Stimulated activated CD4-positive, alpha-beta T cell treated with anti-CD3 and anti-CD28 coated beads, TNF-alpha, amount 100 ng/mL, for 4 hours (primary cell): ENCODE data around the gene PRKRIP1.
"Not testable (repeated sequence)": the region's sequence is repeated elsewhere in the genome, so short reads cannot be mapped to it uniquely, and the experiment has no call there.

ENCODE experiments used
- DNase-seq, 3 experiments: peaks; one replicate each; pipeline ENCODE4 v3.0.0-alpha.2; 2020; ENCODE audit warnings: low read depth in 3 of 3

Gene PRKRIP1

DNA sequence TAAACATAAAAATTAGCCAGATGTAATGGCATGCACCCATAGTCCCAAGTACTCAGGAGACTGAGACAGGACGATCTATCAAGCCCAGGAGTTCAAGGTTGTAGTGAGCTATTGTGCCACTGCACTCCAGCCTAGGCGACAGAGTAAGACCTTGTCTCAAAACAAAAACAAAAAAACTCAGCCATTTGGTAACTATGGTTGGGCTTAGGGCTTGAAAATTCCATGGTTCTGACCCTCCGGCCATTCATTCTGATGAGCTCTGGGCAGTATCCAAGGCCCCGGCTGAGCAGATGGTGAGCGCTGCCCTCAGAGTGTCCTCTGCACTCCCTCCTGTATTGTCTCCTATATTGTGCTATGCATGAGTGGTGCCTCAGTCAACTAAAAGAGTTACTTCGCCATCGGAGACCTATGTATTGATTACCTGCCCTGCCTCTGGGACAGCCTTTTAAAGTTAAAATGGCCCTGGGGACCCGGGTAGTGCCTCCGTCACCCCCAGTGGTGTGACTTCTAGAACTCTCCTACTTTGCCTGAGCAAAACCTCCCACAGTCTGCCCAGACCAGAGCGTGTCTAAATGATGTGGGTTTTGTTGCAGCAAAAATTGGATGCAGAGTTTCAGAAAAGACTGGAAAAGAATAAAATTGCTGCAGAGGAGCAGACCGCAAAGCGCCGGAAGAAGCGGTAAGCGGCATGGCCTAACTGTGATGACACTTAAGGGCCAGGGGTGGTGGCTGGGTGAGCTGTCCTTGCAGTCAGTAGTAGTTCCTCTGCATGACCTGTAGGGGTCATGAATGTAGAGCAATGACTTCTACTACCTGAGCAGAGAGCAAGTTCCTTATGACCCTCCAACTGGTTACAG lies 8.1 kb downstream of the PRKRIP1 start:
- DNase-seq = no peak

GRCh38 chr7:102404862-102405188 lies 8.7 kb downstream of the PRKRIP1 start:
- DNase-seq = not testable (repeated sequence)

DNA sequence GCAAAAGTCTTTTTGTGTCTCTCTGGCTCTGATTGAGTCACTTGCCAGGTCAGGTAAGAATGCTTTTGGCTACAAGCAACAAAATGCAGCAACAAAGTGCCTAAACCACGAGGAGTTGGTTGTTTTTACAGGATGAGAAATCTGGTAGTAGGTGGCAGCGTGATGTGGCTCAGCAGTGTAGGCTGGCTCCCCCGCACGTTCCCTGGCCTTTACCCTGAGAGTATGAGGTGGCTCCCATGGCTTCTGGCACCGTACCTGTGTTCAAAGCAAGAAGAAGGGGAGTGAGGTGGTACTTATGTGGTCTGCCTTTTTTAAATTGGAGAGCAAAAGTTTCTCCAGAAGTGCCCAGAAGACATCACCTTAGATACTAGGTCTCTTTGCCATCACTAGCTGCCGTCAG lies 11.7 kb downstream of the PRKRIP1 start:
- no peak for DNase-seq

GRCh38 chr7:102408530-102408929 lies 12.4 kb downstream of the PRKRIP1 start:
- not testable (repeated sequence) for DNase-seq

DNA sequence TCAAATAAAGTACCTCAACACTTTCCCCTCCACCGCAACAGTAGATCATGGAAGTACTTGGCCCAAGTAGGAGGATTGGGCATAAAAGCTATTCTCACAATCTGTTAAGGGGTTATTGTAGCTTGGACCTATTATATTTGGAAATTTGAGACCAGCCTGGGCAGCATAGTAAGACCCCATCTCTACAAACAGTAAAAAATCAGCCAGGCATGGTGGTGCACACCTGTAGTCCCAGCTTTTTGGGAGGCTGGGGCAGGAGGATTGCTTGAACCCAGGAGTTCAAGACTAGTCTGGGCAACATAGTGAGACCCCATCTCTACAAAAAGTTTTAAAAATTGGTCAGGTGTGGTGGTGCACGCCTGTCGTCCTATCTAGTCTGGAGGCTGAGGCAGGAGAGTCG lies 13.2 kb downstream of the PRKRIP1 start:
- no peak for DNase-seq

DNA sequence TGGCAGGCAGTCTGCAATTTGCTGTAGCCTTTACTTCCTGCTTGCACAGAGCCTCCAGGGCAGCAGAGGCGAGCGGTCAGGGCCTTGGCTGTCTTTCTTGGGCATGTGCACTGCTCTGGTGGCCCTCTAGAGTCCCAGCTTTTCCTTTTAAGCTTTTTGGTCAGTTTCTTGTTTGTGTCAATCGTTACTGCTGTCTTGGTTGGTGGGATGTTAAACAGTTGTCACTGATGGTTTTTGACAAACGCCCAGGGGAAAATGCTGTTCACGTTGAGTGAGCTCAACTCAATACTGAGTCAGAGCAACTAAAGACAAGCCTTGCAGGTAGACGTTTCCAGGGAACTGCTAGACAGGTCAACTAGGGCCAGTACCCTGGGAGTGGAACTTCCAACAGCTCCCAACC lies 14.0 kb downstream of the PRKRIP1 start:
- DNase-seq = no peak

GRCh38 chr7:102410918-102411317 lies 14.8 kb downstream of the PRKRIP1 start:
- DNase-seq = no peak

- DNase-seq = no peak
Measured at GRCh38 chr7:102412548-102412947, 16.4 kb downstream of the PRKRIP1 start.

GRCh38 chr7:102413091-102413490 lies 16.9 kb downstream of the PRKRIP1 start:
- no peak for DNase-seq

- DNase-seq = no peak
Measured at GRCh38 chr7:102413611-102414010, 17.4 kb downstream of the PRKRIP1 start.

DNA sequence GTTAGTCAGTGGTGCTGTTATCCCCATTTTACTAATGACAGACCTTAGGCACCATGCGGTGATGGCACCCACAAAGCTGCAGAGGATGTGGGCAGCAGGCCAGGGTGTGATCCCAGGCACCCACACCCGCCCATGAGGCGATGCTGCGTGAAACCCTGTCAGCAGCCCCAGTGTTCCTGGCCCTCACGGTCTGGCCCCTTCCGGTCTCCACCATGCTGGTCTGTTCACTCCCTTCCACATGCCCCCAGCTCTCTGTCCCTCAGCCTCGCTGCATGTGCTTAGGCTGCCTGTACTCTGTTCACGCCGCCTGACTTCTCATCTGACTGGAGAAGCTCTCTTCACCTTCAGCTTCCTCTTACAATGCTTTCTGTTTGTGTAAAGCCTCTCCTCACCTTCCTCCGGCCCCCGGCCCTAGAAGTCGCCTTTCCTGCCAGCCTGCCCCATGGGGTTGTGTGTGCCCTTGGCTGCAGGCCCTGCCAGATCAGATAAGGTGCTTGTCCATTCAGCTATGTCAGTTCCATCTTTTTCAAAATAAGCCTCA lies 19.6 kb downstream of the PRKRIP1 start:
- DNase-seq = no peak

GRCh38 chr7:102416406-102416805 lies 20.2 kb downstream of the PRKRIP1 start:
- no peak for DNase-seq

- DNase-seq = no peak
Measured at GRCh38 chr7:102417105-102417504, 20.9 kb downstream of the PRKRIP1 start.

GRCh38 chr7:102418592-102418991 lies 22.4 kb downstream of the PRKRIP1 start:
- DNase-seq = no peak

DNA sequence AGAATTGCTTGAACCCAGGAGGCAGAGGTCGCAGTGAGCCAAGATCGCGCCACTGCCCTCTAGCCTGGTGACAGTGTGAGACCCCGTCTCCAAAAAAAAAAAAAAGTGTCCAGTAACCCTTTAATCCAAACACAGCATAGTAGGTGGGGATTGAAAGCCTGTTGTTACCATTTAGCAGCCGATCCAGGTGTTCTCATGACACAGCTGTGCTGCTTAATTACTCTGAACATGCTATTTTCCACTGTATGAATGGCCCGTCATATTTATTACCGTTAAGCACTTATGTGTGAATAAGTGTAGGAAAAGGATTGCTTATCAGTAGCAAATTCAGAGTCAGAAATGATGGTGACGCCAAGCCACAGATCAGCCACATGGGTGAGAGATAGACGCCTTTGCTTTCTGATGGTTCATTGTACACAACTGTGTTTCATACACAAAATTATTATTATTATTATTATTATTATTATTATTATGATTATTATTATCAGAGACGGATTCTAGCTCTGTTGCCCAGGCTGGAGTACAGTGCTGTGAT lies 25.6 kb downstream of the PRKRIP1 start:
- DNase-seq = no peak

GRCh38 chr7:102424129-102424551 lies 28.0 kb downstream of the PRKRIP1 start:
- DNase-seq = no peak

DNA sequence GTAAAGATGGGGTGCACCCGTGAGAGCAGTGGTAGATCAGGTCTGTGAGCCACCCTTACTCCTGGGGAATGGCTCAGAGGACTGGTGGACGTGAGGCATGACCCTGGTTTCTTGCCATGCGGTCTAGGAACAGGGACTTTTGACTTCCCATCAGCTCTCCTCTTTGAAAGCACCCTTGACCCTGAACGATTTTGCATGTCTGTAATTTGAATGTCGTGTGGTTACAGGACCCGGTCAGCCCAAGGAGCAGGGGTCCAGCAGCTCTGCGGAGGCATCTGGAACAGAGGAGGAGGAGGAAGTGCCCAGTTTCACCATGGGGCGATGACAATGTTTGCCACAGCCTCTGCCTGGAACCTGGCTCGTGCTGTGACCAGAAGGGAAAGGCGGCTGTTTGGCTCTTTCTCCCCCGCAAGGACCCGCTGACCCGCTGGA lies 28.6 kb downstream of the PRKRIP1 start:
- DNase-seq = no peak

DNA sequence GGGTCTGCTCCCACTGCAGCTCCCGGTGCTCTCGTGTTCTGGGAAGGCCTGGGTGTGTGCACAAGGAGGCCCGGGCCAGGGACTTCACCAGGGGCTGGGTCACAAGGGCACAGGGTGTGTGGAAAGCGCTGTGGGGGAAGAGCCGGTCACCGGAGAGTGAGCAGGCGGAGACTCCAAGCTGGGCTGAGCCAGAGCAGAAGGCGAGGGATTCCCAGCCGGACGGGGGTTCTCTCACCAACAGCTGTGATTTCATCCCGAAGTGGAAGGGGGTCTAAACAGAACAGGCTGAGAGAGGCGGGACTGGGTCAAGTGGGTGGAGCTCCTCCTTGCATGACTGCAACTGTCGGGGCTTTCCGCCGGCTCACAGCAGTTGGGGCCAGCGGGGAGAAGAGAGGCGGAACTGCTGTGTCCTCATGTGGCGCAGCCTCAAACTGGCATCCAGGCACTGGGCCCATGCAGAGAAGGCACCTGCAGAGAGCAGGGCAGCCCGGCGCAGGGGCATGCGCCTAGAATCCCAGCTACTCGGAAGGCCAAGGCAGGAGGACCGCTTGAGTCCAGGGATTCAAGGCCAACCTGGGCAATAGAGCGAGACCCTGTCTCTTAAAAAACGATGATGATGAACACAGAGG lies 29.6 kb downstream of the PRKRIP1 start:
- DNase-seq = peak; percentile 66 to 76 (median 70)

- peak; percentile 47 to 67 (median 60) for DNase-seq
Measured at GRCh38 chr7:102426268-102427018, 30.3 kb downstream of the PRKRIP1 start.

DNA sequence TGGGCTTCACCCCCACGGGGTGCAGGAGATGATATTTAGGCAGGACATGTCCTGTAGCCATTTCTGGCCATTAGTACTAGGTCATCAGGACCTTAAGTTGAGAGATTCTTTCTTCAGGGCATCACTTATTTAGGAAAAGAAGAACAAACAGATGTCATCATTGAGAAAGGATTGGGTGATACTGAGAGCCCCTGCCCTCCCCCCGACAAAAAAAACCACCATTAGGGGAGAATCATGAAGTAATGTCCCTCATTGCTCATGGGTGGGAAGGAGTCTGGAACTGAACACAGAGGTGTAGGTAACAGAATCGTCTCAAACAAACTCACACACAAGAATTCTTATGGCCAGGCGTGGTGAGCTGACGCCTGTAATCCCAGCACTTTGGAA lies 30.8 kb downstream of the PRKRIP1 start:
- DNase-seq = no peak

GRCh38 chr7:102429141-102429899 lies 33.2 kb downstream of the PRKRIP1 start:
- no peak for DNase-seq
